Endothelial cell of umbilical vein (primary cell): Measurements from ENCODE around the gene JHY.
A peak's percentile ranks its signal among the peaks of the same experiment; 100 is the strongest.

Experiments
- CTCF ChIP-seq, 2 donors: IDR thresholded peaks; 1 replicate in 1 of 2; 2 replicates in 1 of 2; pipeline ENCODE4 v1.5.1; 2011; ENCODE audit warnings: low read length in 2 of 2, mild to moderate bottlenecking in 2 of 2, moderate library complexity in 2 of 2, control low read depth in 1 of 2, inconsistent platforms in 1 of 2, low read depth in 1 of 2; ENCODE audit not compliant: insufficient read depth in 1 of 2; ENCODE audit errors: extremely low read depth in 1 of 2
- EZH2 ChIP-seq: IDR thresholded peaks from 2 replicates; pipeline ENCODE4 v1.6.1; 2012; ENCODE audit warnings: borderline replicate concordance, low read depth, mild to moderate bottlenecking, moderate library complexity, low read length, inconsistent platforms; ENCODE audit not compliant: severe bottlenecking
- MAX ChIP-seq: IDR thresholded peaks from 2 replicates; pipeline ENCODE4 v1.6.1; 2011; ENCODE audit not compliant: insufficient read depth, insufficient read length

- TF ChIP-seq CTCF (IDR thresholded peaks at IDR 0.05; ENCODE audit: extremely low read depth in 1 of 2, insufficient read depth in 1 of 2, low read depth in 1 of 2, low read length in 2 of 2) (no peak), MAX (no peak), EZH2 (peak; percentile 68)
These were observed 94.3 kb downstream of the JHY start for GRCh38 chr11:122976734-122977469.
